ENCODE measurements around the gene RRP8. TPM values are rescaled to one million over a fixed set of nuclear protein-coding genes. Genes with fewer than 3 reads are reported as not detected.

RRP8 gene
- total and polyA plus RNA-seq, 2 of the 8 experiments (the other 6 are each of a cell fraction or from before 2014, with no cell fraction given), result 4.2 to 14.9 TPM

- TF ChIP-seq BRCA1 (IDR thresholded peaks at IDR 0.05; ENCODE audit: low read depth, low read length) (no peak), CTCF (IDR thresholded peaks at IDR 0.05; ENCODE audit: control extremely low read depth in 1 of 3, insufficient read depth in 1 of 3, low read depth in 1 of 3, low read length in 3 of 3) (no peak), CBX8 (IDR thresholded peaks at IDR 0.05; ENCODE audit: borderline replicate concordance, low read depth, low read length) (no peak), TCF12 (IDR thresholded peaks at IDR 0.05; ENCODE audit: low read depth, low read length) (no peak), SRF (IDR thresholded peaks at IDR 0.05; ENCODE audit: low read depth, low read length) (no peak), POLR2AphosphoS5 (IDR thresholded peaks at IDR 0.05; ENCODE audit: low read depth, low read length) (no peak)
Measured at GRCh38 chr11:6579681-6580080, 23.7 kb downstream of the RRP8 start (continued).
